Measurements from ENCODE around the gene UBAP1. TPM values are rescaled to one million over a fixed set of nuclear protein-coding genes. Genes with fewer than 3 reads are reported as not detected.

Gene UBAP1
- total RNA-seq, 1 experiment from 2014 or later = 30.8 TPM

DNA sequence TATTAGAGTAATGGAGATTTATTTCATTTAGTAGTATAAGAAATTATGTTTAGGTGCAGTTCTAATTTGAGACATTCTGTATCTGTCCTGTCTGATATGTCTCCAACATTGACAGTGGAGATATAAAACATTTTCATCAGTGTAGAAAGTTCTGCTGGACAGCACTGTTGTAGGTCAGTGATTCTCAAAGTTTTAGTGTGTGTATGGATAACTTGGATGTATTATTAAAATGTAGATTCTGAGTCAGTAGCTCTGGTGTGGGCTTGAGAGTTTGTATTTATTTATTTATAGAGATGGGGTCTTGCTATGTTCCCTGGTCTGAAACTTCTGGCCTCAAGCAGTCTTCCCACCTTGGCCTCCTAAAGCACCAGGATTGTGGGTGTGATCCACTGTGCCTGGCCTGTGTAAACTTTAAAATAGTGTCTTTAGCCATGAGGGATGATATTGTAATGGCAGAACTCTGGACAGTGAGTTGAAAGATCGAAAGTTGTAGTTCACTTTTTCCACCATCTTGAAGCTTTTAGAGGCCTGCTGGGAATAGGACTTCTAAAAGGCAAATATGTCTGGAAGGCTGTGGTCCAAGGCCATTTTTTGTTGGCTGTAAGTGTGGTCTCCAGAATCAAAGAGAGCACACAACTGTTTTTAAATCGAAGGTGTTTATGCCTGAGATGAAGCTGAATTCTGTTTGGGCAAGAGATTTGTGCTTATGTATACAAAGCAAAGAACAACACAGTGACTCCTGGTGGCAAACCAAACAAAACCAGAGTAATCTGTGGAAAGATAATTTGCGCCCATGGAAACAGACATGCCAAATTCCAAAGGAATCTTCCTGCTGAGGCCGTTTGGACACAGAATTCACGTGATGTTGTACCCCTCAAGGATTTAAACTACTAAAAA lies 12.4 kb downstream of the UBAP1 start:
- CTCF ChIA-PET = interaction anchor here (1.0 to 1.3 kb wide), 2 partner anchors 9 to 15 kb away, joined by 3 to 4 read pairs; no protein-coding TSS in a partner anchor
- H3K9me2 ChIP-seq (ENCODE audit: insufficient read depth) = no peaks in the 10 kb centered on the region
- no peak overlapping the region for H3K27ac ChIP-seq (ENCODE audit: low read depth, low read length)
- ATAC-seq = peak; percentile 63
- no peaks in the 10 kb centered on the region for H3K9me3 ChIP-seq (ENCODE audit: control insufficient read depth in 1 of 2, insufficient read depth in 1 of 2, low read depth in 1 of 2, low read length in 2 of 2)
- no TSS peak for BruUV-seq (replicated peaks)
- RAD21 ChIA-PET (ENCODE audit: low non-redundant PET in 1 of 2, low total read pairs in 2 of 2, uncharacterized antibody in 2 of 2, unreplicated experiment in 2 of 2) = no interaction called here
- intact Hi-C loops (cut with micrococcal nuclease) = no loop called here
- H3K36me3 ChIP-seq (ENCODE audit: control insufficient read depth in 1 of 2, insufficient read depth in 2 of 2, low read length in 2 of 2) = no peaks in the 10 kb centered on the region
- no peaks in the 10 kb centered on the region for H3K27me3 ChIP-seq (ENCODE audit: insufficient read depth, low read length)
- H3K4me2 ChIP-seq (ENCODE audit: low read length) = peak overlapping the region; percentile 1; the same call in 1 of the 2 replicates
- H3K79me2 ChIP-seq (ENCODE audit: insufficient read depth, low read length) = peaks cover 94% of the 10 kb centered on the region
- TF ChIP-seq JUND (IDR thresholded peaks at IDR 0.05) = no peak
- no peak for TF ChIP-seq SIN3A (IDR thresholded peaks at IDR 0.05; ENCODE audit: low read depth)
- TF ChIP-seq ZNF274 (IDR thresholded peaks at IDR 0.05; ENCODE audit: low read depth, low read length) = no peak
- peak; percentile 28; the same call in 1 of the 2 replicates for TF ChIP-seq RAD21 (IDR thresholded peaks at IDR 0.05; ENCODE audit: low read depth)
- TF ChIP-seq TCF7L2 (IDR thresholded peaks at IDR 0.05; ENCODE audit: borderline replicate concordance, extremely low read depth, insufficient read depth, insufficient read length) = no peak
- no peak for TF ChIP-seq SP1 (IDR thresholded peaks at IDR 0.05; ENCODE audit: low read depth)
- TF ChIP-seq EGR1 (IDR thresholded peaks at IDR 0.05; ENCODE audit: low read depth) = no peak
- TF ChIP-seq CEBPB (IDR thresholded peaks at IDR 0.05; ENCODE audit: low read depth) = no peak
- peak; percentile 60; the same call in 1 of the 2 replicates for TF ChIP-seq CBX3 (IDR thresholded peaks at IDR 0.05; ENCODE audit: low read depth)
- TF ChIP-seq, protein P1, sequence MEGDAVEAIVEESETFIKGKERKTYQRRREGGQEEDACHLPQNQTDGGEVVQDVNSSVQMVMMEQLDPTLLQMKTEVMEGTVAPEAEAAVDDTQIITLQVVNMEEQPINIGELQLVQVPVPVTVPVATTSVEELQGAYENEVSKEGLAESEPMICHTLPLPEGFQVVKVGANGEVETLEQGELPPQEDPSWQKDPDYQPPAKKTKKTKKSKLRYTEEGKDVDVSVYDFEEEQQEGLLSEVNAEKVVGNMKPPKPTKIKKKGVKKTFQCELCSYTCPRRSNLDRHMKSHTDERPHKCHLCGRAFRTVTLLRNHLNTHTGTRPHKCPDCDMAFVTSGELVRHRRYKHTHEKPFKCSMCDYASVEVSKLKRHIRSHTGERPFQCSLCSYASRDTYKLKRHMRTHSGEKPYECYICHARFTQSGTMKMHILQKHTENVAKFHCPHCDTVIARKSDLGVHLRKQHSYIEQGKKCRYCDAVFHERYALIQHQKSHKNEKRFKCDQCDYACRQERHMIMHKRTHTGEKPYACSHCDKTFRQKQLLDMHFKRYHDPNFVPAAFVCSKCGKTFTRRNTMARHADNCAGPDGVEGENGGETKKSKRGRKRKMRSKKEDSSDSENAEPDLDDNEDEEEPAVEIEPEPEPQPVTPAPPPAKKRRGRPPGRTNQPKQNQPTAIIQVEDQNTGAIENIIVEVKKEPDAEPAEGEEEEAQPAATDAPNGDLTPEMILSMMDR (IDR thresholded peaks at IDR 0.05 in 2 of 3, conservative IDR thresholded peaks at IDR 0.05 in 1 of 3; ENCODE audit: borderline replicate concordance in 1 of 3, insufficient read depth in 1 of 3, low read depth in 2 of 3, low read length in 2 of 3) = peak in 2 of 3 experiments; percentile 47 to 58; a peak in 4 of 6 replicates
- no peak overlapping the region for H3K4me3 ChIP-seq (replicated peaks in 1 of 2; ENCODE audit: low read depth in 1 of 2, low read length in 2 of 2)
- H3K4me1 ChIP-seq (ENCODE audit: control insufficient read depth in 1 of 2, insufficient read depth in 2 of 2, low read length in 2 of 2) = peaks cover 10 to 18% of the 10 kb centered on the region in 2 experiments
- DNase-seq (ENCODE audit: low read depth, low spot score) = no peak
- H3K9ac ChIP-seq (ENCODE audit: low read length) = no peak overlapping the region
- POLR2A ChIA-PET = interaction anchor here (1.0 to 1.6 kb wide), 2 partner anchors 11 to 12 kb away, joined by 3 to 5 read pairs; partner anchors contain the start of gene UBAP1
- H2AFZ ChIP-seq (ENCODE audit: low read depth, low read length, poor library complexity, severe bottlenecking) = no peak overlapping the region
- H4K20me1 ChIP-seq (ENCODE audit: insufficient read depth) = peaks cover 21% of the 10 kb centered on the region

Data from HCT116 (cell line).